ENCODE data around the gene PIP4P1.

- TF ChIP-seq REST (IDR thresholded peaks at IDR 0.05; ENCODE audit: unreplicated experiment) (no peak), CTCF (conservative IDR thresholded peaks at IDR 0.05; ENCODE audit: low read depth in 2 of 2) (no peak), EZH2phosphoT487 (IDR thresholded peaks at IDR 0.05; ENCODE audit: unreplicated experiment) (no peak), EZH2 (IDR thresholded peaks at IDR 0.05; ENCODE audit: low read depth, unreplicated experiment) (no peak), NANOG (IDR thresholded peaks at IDR 0.05; ENCODE audit: borderline replicate concordance) (no peak), JUNB (IDR thresholded peaks at IDR 0.05; ENCODE audit: unreplicated experiment) (no peak), POLR2AphosphoS5 (IDR thresholded peaks at IDR 0.05; ENCODE audit: low read depth) (no peak), ZNF331 (CRISPR knock-in tag; IDR thresholded peaks at IDR 0.05; ENCODE audit: low read depth) (no peak), STAT1 (IDR thresholded peaks at IDR 0.05; ENCODE audit: unreplicated experiment) (no peak), ETS1 (IDR thresholded peaks at IDR 0.05) (no peak), CREB1 (CRISPR knock-in tag; IDR thresholded peaks at IDR 0.05; ENCODE audit: low read depth) (no peak)
Observed at GRCh38 chr14:20428010-20428365, 33.2 kb downstream of the PIP4P1 start.

Measured in GM23338 (cell line).